22Rv1 (cell line): ENCODE data around the gene COL4A2.

ENCODE experiments used
- CTCF ChIP-seq: fragments of 450-650 bp; IDR thresholded peaks from 2 replicates; pipeline ENCODE4 v1.5.1; 2017; ENCODE audit warnings: mild to moderate bottlenecking
- ZFX ChIP-seq: fragments of 450-650 bp; IDR thresholded peaks from 2 replicates; pipeline ENCODE4 v1.6.1; 2017; ENCODE audit warnings: antibody characterized with exemption, borderline replicate concordance

GRCh38 chr13:110307767-110308655 lies 927 bp downstream of the COL4A2 start:
- no peak for TF ChIP-seq CTCF
- TF ChIP-seq ZFX: no peak
